Neural progenitor cell (in vitro differentiated cells): ENCODE measurements around the gene TCAIM. TPM values are rescaled to one million over a fixed set of nuclear protein-coding genes. Genes with fewer than 3 reads are reported as not detected.

Experiments
- DNase-seq: peaks from one replicate; pipeline ENCODE4 v3.0.0-alpha.2; 2016; ENCODE audit warnings: low spot score
- H2AFZ ChIP-seq: fragments of 200-600 bp; sonication (generic); replicated peaks from 2 replicates; pipeline ENCODE4 v1.6.1; 2016; ENCODE audit warnings: antibody characterized with exemption
- H3F3A ChIP-seq: fragments of 200-600 bp; sonication (generic); 2 replicates; pipeline ENCODE4 v1.6.1; 2016; ENCODE audit warnings: antibody characterized with exemption, low read depth
- H3K27ac ChIP-seq: fragments of 200-600 bp; sonication (generic); 2 replicates; pipeline ENCODE4 v1.5.1; 2016; ENCODE audit warnings: mild to moderate bottlenecking
- H3K27me3 ChIP-seq: fragments of 200-600 bp; sonication (generic); 2 replicates; pipeline ENCODE4 v1.6.1; 2016; ENCODE audit warnings: mild to moderate bottlenecking, moderate library complexity
- H3K36me3 ChIP-seq: fragments of 200-600 bp; sonication (generic); 2 replicates; pipeline ENCODE4 v1.5.1; 2016
- H3K4me1 ChIP-seq: fragments of 200-600 bp; sonication (generic); 2 replicates; pipeline ENCODE4 v1.6.1; 2016; ENCODE audit warnings: mixed run types
- H3K4me2 ChIP-seq: fragments of 200-600 bp; sonication (generic); 2 replicates; pipeline ENCODE4 v1.6.1; 2016
- H3K4me3 ChIP-seq: fragments of 200-600 bp; sonication (generic); 2 replicates; pipeline ENCODE4 v1.5.1; 2016
- H3K79me2 ChIP-seq: fragments of 200-600 bp; sonication (generic); 2 replicates; pipeline ENCODE4 v1.6.1; 2016; ENCODE audit warnings: low read depth
- H3K9ac ChIP-seq: fragments of 200-600 bp; sonication (generic); 2 replicates; pipeline ENCODE4 v1.6.1; 2016
- H3K9me3 ChIP-seq: fragments of 200-600 bp; sonication (generic); 2 replicates; pipeline ENCODE4 v1.5.1; 2016; ENCODE audit warnings: low read depth
- H4K20me1 ChIP-seq: fragments of 200-600 bp; sonication (generic); 2 replicates; pipeline ENCODE4 v1.6.1; 2016; ENCODE audit warnings: low read depth
- H3K27ac Mint-ChIP-seq: 3 replicates; pipeline ENCODE4 v1.8.0; 2021; ENCODE audit warnings: mixed read lengths
- H3K27me3 Mint-ChIP-seq: 2 replicates; pipeline ENCODE4 v1.8.0; 2022; ENCODE audit warnings: low read depth, mild to moderate bottlenecking, inconsistent platforms, moderate library complexity, mixed read lengths; ENCODE audit not compliant: insufficient read depth
- H3K36me3 Mint-ChIP-seq: 3 replicates; pipeline ENCODE4 v1.8.0; 2021; ENCODE audit warnings: mixed read lengths
- H3K4me1 Mint-ChIP-seq: 3 replicates; pipeline ENCODE4 v1.8.0; 2021; ENCODE audit warnings: mixed read lengths
- H3K4me3 Mint-ChIP-seq: 3 replicates; pipeline ENCODE4 v1.8.0; 2021; ENCODE audit warnings: mild to moderate bottlenecking, moderate library complexity, mixed read lengths
- H3K9me3 Mint-ChIP-seq: 3 replicates; pipeline ENCODE4 v1.8.0; 2020; ENCODE audit warnings: mixed read lengths
- EZH2 ChIP-seq: fragments of 200-600 bp; sonication (generic); IDR thresholded peaks from 2 replicates; pipeline ENCODE4 v1.6.1; 2017; ENCODE audit warnings: antibody characterized with exemption, mild to moderate bottlenecking, moderate library complexity
- EZH2phosphoT487 ChIP-seq: fragments of 200-600 bp; sonication (generic); IDR thresholded peaks from 2 replicates; pipeline ENCODE4 v1.6.1; 2017; ENCODE audit warnings: antibody characterized with exemption
- total RNA-seq: library from RNA; depleted of rRNA; stranded (reverse); fragments of >200 nt; gene quantifications from 2 replicates; pipeline ENCODE4 v1.2.3, GENCODE V29; 2015; ENCODE audit warnings: low replicate concordance
- TF ChIP-seq, protein P1 (sequence below): fragments of 200-600 bp; sonication (generic); IDR thresholded peaks from 2 replicates; pipeline ENCODE4 v1.5.1; 2017; ENCODE audit warnings: antibody characterized with exemption, mild to moderate bottlenecking

Gene TCAIM
- total RNA-seq, 1 donor from 2014 or later = 31.8 TPM

DNA sequence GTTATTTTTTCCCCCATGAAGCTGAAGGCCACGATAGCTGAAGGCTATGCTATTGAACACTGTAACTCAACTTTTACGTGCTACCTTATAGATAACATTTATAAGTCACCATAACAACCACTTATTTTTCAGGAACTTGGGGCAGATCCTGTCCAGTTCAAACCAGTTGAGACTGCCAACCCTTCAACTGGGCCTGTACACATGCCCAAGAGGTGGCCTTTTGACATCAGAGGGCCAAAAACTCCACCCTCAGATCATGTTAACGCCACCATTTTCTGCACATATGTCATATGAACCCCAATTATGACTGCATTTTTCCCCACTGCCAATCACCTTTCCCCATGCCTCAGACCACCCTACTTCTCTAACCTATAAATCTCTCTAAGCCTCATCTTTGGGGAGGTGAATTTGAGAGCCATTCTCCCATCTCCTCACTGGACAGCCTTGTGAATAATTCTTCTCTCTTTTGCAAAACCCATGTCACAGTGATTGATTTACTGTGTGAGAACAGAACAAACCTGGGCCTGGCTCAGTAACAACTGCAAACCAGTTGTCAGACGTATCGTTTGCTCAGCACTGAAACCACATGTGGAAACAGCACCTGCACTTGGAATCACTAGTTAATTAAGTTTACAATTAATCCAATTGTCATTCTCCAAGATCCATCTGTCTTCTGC lies 96.4 kb downstream of the TCAIM start:
- H3K9me3 Mint-ChIP-seq = no peaks in the 10 kb centered on the region

DNA sequence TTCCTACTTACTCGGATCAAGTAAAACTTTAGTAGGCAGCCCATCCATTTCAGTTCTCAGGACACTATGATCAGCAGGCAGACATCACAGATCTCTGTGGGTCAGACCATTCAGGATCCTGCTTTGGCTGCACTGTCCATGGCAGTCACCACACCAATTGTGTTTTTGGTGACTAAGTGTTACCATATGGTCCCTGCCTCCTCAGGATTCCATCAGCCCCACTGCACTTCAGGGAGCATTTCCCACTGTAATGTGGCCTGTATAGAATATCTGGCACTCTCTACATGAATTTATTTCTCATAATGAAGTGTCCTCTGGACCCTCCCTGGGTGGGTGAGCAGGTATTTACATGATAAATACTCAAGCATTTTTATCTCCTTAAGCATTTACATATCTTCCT lies 97.6 kb downstream of the TCAIM start:
- Histone ChIP-seq H4K20me1 (no peaks in the 10 kb centered on the region), H3K27me3 (no peaks in the 10 kb centered on the region), H2AFZ (no peak overlapping the region), H3K4me3 (no peak overlapping the region), H3K79me2 (no peaks in the 10 kb centered on the region), H3K27ac (no peak overlapping the region), H3K36me3 (no peaks in the 10 kb centered on the region), H3K4me1 (no peaks in the 10 kb centered on the region), H3K4me2 (no peak overlapping the region), H3K9ac (no peak overlapping the region), H3K9me3 (no peaks in the 10 kb centered on the region), H3F3A (no peaks in the 10 kb centered on the region)
- TF ChIP-seq EZH2 (no peak), EZH2phosphoT487 (no peak)
- TF ChIP-seq, protein P1, sequence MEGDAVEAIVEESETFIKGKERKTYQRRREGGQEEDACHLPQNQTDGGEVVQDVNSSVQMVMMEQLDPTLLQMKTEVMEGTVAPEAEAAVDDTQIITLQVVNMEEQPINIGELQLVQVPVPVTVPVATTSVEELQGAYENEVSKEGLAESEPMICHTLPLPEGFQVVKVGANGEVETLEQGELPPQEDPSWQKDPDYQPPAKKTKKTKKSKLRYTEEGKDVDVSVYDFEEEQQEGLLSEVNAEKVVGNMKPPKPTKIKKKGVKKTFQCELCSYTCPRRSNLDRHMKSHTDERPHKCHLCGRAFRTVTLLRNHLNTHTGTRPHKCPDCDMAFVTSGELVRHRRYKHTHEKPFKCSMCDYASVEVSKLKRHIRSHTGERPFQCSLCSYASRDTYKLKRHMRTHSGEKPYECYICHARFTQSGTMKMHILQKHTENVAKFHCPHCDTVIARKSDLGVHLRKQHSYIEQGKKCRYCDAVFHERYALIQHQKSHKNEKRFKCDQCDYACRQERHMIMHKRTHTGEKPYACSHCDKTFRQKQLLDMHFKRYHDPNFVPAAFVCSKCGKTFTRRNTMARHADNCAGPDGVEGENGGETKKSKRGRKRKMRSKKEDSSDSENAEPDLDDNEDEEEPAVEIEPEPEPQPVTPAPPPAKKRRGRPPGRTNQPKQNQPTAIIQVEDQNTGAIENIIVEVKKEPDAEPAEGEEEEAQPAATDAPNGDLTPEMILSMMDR = no peak
- DNase-seq = no peak
- Mint-ChIP-seq H3K9me3 (no peaks in the 10 kb centered on the region), H3K4me1 (peaks cover 9% of the 10 kb centered on the region), H3K4me3 (no peak overlapping the region), H3K27ac (no peak overlapping the region), H3K36me3 (peaks cover 20% of the 10 kb centered on the region), H3K27me3 (peaks cover 6% of the 10 kb centered on the region)

More for the DNA sequence above, 96.4 kb downstream of the TCAIM start:
- Mint-ChIP-seq H3K36me3 (peaks cover 15% of the 10 kb centered on the region), H3K4me3 (no peak overlapping the region), H3K4me1 (peaks cover 9% of the 10 kb centered on the region), H3K27ac (no peak overlapping the region), H3K27me3 (peaks cover 6% of the 10 kb centered on the region)
- Histone ChIP-seq H3F3A (no peaks in the 10 kb centered on the region), H2AFZ (no peak overlapping the region), H4K20me1 (no peaks in the 10 kb centered on the region), H3K27me3 (no peaks in the 10 kb centered on the region), H3K9me3 (no peaks in the 10 kb centered on the region), H3K4me2 (no peak overlapping the region), H3K4me1 (no peaks in the 10 kb centered on the region), H3K36me3 (no peaks in the 10 kb centered on the region), H3K79me2 (no peaks in the 10 kb centered on the region), H3K4me3 (no peak overlapping the region), H3K27ac (no peak overlapping the region), H3K9ac (no peak overlapping the region)
- no peak for DNase-seq
- TF ChIP-seq, protein P1 = no peak
- TF ChIP-seq EZH2 (no peak), EZH2phosphoT487 (no peak)

DNA sequence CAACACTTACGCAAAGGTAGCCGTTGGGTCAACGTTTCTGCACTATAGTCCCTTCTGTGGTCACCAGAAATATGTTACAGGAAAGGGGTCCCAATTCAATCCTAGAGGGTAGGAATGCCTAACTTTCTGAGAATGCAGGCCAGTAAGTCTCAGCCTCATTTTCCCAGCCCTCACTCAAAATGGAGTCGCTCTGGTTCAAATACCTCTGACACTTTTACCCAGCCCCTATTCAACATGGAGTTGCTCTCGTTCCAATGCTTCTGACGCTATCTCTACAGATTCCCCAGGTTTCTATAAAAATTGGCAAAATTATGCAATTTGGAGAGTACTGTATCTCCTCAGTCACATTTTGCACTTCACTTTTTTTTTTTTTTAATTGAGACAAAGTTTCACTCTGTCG lies 99.2 kb downstream of the TCAIM start:
- no peaks in the 10 kb centered on the region for H3K9me3 ChIP-seq
- DNase-seq = no peak
- TF ChIP-seq EZH2phosphoT487 (no peak), EZH2 (no peak)
- TF ChIP-seq, protein P1 = no peak
- H3K4me2 ChIP-seq = no peak overlapping the region
- H3K27ac ChIP-seq = no peak overlapping the region
- H3K4me3 ChIP-seq = no peak overlapping the region
- no peaks in the 10 kb centered on the region for H4K20me1 ChIP-seq
- Mint-ChIP-seq H3K27me3 (peaks cover 6% of the 10 kb centered on the region), H3K4me1 (peaks cover under 1% of the 10 kb centered on the region), H3K36me3 (peaks cover 30% of the 10 kb centered on the region), H3K9me3 (no peaks in the 10 kb centered on the region), H3K4me3 (no peak overlapping the region), H3K27ac (no peak overlapping the region)
- H3K4me1 ChIP-seq = no peaks in the 10 kb centered on the region
- H3K27me3 ChIP-seq = no peaks in the 10 kb centered on the region
- H2AFZ ChIP-seq = no peak overlapping the region
- H3F3A ChIP-seq = no peaks in the 10 kb centered on the region
- H3K9ac ChIP-seq = no peak overlapping the region
- no peaks in the 10 kb centered on the region for H3K36me3 ChIP-seq
- no peaks in the 10 kb centered on the region for H3K79me2 ChIP-seq
